ENCODE results near the gene C1orf226. TPM values are rescaled to one million over a fixed set of nuclear protein-coding genes. Genes with fewer than 3 reads are reported as not detected.
A peak's percentile ranks its signal among the peaks of the same experiment; 100 is the strongest.

Gene C1orf226
- total and polyA plus RNA-seq, 2 of the 8 experiments (the other 6 are each of a cell fraction or from before 2014, with no cell fraction given) = 8.2 to 18.8 TPM

DNA sequence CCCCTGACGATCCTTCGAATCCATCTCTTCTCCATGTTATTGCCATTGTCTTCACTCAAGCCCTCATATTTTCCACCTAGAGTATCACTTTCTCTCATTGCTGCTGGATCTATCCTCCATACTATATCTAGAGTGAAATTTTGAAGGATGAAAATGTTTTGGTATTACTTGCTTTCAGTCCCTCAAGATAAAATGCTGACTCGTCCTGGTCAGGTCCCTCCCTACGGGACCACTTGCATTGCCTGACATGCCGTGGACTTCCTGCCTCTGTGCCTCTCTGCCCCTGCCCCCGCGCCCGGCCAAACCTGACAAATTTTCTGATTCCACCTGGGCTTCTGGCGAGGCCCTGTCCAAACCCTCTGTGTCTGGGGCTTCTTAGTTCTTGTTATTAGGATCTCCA, 28.4 kb upstream of the C1orf226 start:
- no peak overlapping the region for H2AK5ac ChIP-seq (ENCODE audit: low read depth, low read length)
- ChIA-PET POLR2A (ENCODE audit: partially characterized antibody) (no interaction called here), CTCF (ENCODE audit: partially characterized antibody) (interaction anchor here (1.7 to 5.7 kb wide), 4 partner anchors 12 to 52 kb away, joined by 3 to 59 read pairs (median 12); no protein-coding TSS in a partner anchor)
- H3K14ac ChIP-seq (ENCODE audit: insufficient read length) = no peak overlapping the region
- DNase-seq (ENCODE audit: low read depth in 1 of 2, low spot score in 2 of 2) (no peak), FAIRE-seq (no peak)
- no peaks in the 10 kb centered on the region for H4K20me1 ChIP-seq (replicated peaks in 1 of 2; ENCODE audit: control insufficient read depth in 1 of 2, insufficient read depth in 2 of 2, low read length in 2 of 2)
- H2BK120ac ChIP-seq (replicated peaks; ENCODE audit: low read depth, low read length) = no peak overlapping the region
- no peak overlapping the region for H3K56ac ChIP-seq (replicated peaks; ENCODE audit: insufficient read length, low read depth, low read length)
- H3K4me2 ChIP-seq (ENCODE audit: insufficient read depth in 1 of 2, low read depth in 2 of 2, low read length in 2 of 2) = no peak overlapping the region
- H4K8ac ChIP-seq (ENCODE audit: extremely low read depth, insufficient read depth, low read length) = no peak overlapping the region
- H2BK5ac ChIP-seq (ENCODE audit: low read depth, low read length) = no peak overlapping the region
- no peak overlapping the region for H4K5ac ChIP-seq (ENCODE audit: insufficient read length, low read depth, low read length)
- H2BK20ac ChIP-seq (ENCODE audit: low read length) = no peak overlapping the region
- no peaks in the 10 kb centered on the region for H3K27me3 ChIP-seq (replicated peaks in 1 of 4; ENCODE audit: control insufficient read depth in 3 of 4, extremely low read depth in 1 of 4, insufficient read depth in 3 of 4, low read length in 3 of 4)
- no peak overlapping the region for H3K18ac ChIP-seq (ENCODE audit: extremely low read depth, low read length)
- no peak overlapping the region for H4K91ac ChIP-seq (replicated peaks; ENCODE audit: insufficient read length, low read length)
- H3K4me1 ChIP-seq (replicated peaks in 1 of 4; ENCODE audit: control insufficient read depth in 3 of 4, insufficient read depth in 4 of 4, low read length in 3 of 4) = peaks cover 0 to 8% (median 4%) of the 10 kb centered on the region in 4 experiments; a peak in 5 of 7 replicates
- no peak overlapping the region for H2BK12ac ChIP-seq (ENCODE audit: low read depth, low read length)
- H3K23ac ChIP-seq (ENCODE audit: insufficient read length) = no peak overlapping the region
- TF ChIP-seq NRF1 (IDR thresholded peaks at IDR 0.05; ENCODE audit: low read depth, low read length) = no peak
- no peak for TF ChIP-seq POLR2AphosphoS5 (IDR thresholded peaks at IDR 0.05; ENCODE audit: low read depth, low read length)
- no peak for TF ChIP-seq CHD1 (IDR thresholded peaks at IDR 0.05; ENCODE audit: low read depth, low read length)
- no peak for TF ChIP-seq TBP (IDR thresholded peaks at IDR 0.05; ENCODE audit: low read depth, low read length)
- TF ChIP-seq SUZ12 (IDR thresholded peaks at IDR 0.05; ENCODE audit: low read length) = no peak
- TF ChIP-seq YY1 (IDR thresholded peaks at IDR 0.05; ENCODE audit: low read depth, low read length) = no peak
- no peak overlapping the region for H2BK15ac ChIP-seq (ENCODE audit: low read length)
- no peak overlapping the region for H3K9ac ChIP-seq (replicated peaks in 1 of 4; ENCODE audit: extremely low read depth in 1 of 4, low read depth in 3 of 4, low read length in 3 of 4)
- no peak overlapping the region for H2AFZ ChIP-seq (ENCODE audit: low read length)
- no peak overlapping the region for H3K27ac ChIP-seq (ENCODE audit: low read depth, low read length)
- H3K4me3 ChIP-seq (ENCODE audit: extremely low read depth in 1 of 4, insufficient read depth in 2 of 4, low read depth in 3 of 4, low read length in 4 of 4) = no peak overlapping the region
- WGBS, 2 experiments (ENCODE audit: extremely low coverage in 1 of 2, insufficient coverage in 1 of 2, insufficient read length in 1 of 2, insufficient replicate concordance in 2 of 2, low coverage in 1 of 2, low lambda C conversion rate in 2 of 2, missing lambda C conversion rate in 1 of 2) = 91% methylated on average over 9 of the region's 9 CpGs; no CpG with 5 or more reads in 1 of the 2 experiments
- H3K79me2 ChIP-seq (ENCODE audit: control insufficient read depth in 1 of 2, insufficient read depth in 2 of 2, low read length in 2 of 2) = no peaks in the 10 kb centered on the region
- H3K36me3 ChIP-seq (ENCODE audit: control insufficient read depth in 2 of 4, insufficient read depth in 4 of 4, low read length in 3 of 4) = no peaks in the 10 kb centered on the region
- H3K79me1 ChIP-seq (ENCODE audit: low read depth, low read length) = no peaks in the 10 kb centered on the region
- H3K9me3 ChIP-seq (ENCODE audit: insufficient read depth in 2 of 2, low read depth in 1 of 2, low read length in 1 of 2) = no peaks in the 10 kb centered on the region
- H3K23me2 ChIP-seq (ENCODE audit: low read depth, low read length) = no peaks in the 10 kb centered on the region
- peak overlapping the region; percentile 22 for H3K4ac ChIP-seq (replicated peaks; ENCODE audit: insufficient read length, low read depth, low read length)

Measured in H1 (cell line).